Lower leg skin (tissue), 4 donors: ENCODE results near the gene ICE1. TPM values are rescaled to one million over a fixed set of nuclear protein-coding genes. Genes with fewer than 3 reads are reported as not detected.
"Not testable (repeated sequence)": the region's sequence is repeated elsewhere in the genome, so short reads cannot be mapped to it uniquely, and the experiment has no call there.

Source experiments
- DNase-seq, 2 donors: peaks; one replicate each; pipeline ENCODE4 v3.0.0-alpha.2; 2019; ENCODE audit warnings: low spot score in 2 of 2
- H3K4me3 ChIP-seq: fragments of 200-600 bp; sonication (generic); 2 replicates; pipeline ENCODE4 v1.5.1; 2017; ENCODE audit warnings: mild to moderate bottlenecking, low read depth; ENCODE audit not compliant: poor library complexity, severe bottlenecking
- POLR2A ChIP-seq, 2 donors: fragments of 450-650 bp; IDR thresholded peaks; one replicate each; pipeline ENCODE4 v1.6.1; 2016 to 2017; ENCODE audit warnings: antibody characterized with exemption in 2 of 2, mild to moderate bottlenecking in 1 of 2, moderate library complexity in 1 of 2
- WGBS, 2 donors: methylation state at CpG; one replicate each; pipeline ENCODE4 v1.1.5; 2018; 5-methylcytosine and 5-hydroxymethylcytosine counted together
- intact Hi-C: fragments of 100-400 bp; cut with DNase I; formaldehyde crosslinking; loops from one replicate; pipeline ENCODE4 v1.15.0; 2023; ENCODE audit warnings: low total_unique reads
- total RNA-seq, 4 donors: library from RNA; depleted of rRNA; stranded (reverse); fragments of >200 nt; gene quantifications; one replicate each; pipeline ENCODE4 v1.1.0, GENCODE V29; 2016
- TF ChIP-seq, protein P1 (sequence below), 3 donors: fragments of 450-650 bp; IDR thresholded peaks; one replicate each; pipeline ENCODE4 v1.5.1; 2016; ENCODE audit warnings: antibody characterized with exemption in 3 of 3, mild to moderate bottlenecking in 3 of 3, moderate library complexity in 2 of 3

The ICE1 gene
- total RNA-seq, 4 donors from 2014 or later = 15.3 to 20.2 (median 19.1) TPM

DNA sequence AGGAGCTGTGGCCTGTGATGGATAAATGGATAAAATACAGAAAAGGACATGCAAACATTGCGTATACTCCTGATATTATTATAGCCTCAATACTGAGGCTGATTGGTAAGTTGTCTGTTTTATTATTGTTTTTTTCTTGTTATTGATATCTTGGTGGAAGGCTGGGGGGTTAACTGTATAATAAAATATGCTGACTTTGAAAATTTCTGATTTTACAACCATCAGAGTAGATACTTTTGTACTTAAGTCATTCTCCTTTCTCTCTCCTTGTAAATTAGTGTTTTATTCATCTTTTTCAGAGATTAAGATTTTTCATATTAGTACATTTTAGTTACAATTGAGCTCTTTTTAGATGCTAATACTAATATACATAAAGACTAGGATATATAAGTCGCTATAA is 53.5 kb downstream of the ICE1 start:
- H3K4me3 ChIP-seq = no peak overlapping the region
- intact Hi-C loops = no loop called here
- WGBS, 2 donors = 96 to 99% methylated on average over 2 of the region's 2 CpGs
- DNase-seq = no peak
- TF ChIP-seq, protein P1, sequence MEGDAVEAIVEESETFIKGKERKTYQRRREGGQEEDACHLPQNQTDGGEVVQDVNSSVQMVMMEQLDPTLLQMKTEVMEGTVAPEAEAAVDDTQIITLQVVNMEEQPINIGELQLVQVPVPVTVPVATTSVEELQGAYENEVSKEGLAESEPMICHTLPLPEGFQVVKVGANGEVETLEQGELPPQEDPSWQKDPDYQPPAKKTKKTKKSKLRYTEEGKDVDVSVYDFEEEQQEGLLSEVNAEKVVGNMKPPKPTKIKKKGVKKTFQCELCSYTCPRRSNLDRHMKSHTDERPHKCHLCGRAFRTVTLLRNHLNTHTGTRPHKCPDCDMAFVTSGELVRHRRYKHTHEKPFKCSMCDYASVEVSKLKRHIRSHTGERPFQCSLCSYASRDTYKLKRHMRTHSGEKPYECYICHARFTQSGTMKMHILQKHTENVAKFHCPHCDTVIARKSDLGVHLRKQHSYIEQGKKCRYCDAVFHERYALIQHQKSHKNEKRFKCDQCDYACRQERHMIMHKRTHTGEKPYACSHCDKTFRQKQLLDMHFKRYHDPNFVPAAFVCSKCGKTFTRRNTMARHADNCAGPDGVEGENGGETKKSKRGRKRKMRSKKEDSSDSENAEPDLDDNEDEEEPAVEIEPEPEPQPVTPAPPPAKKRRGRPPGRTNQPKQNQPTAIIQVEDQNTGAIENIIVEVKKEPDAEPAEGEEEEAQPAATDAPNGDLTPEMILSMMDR (IDR thresholded peaks at IDR 0.05) = no peak
- TF ChIP-seq POLR2A (IDR thresholded peaks at IDR 0.05) = no peak

DNA sequence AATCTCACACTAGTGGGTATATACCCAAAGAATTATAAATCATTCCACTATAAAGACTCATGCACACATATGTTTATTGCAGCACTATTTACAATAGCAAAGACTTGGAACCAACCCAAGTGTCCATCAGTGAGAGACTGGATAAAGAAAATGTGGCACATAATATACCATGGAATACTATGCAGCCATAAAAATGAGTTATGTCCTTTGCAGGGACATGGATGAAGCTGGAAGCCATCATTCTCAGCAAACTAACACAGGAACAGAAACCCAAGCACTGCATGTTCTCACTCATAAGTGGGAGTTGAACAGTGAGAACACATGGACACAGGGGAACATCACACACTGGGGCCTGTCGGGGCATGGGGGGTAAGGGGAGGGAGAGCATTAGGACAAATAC is 57.1 kb downstream of the ICE1 start:
- H3K4me3 ChIP-seq, intact Hi-C loops, DNase-seq: not testable (repeated sequence)
- WGBS, 2 donors = 100% methylated on average over 1 of the region's 1 CpG

DNA sequence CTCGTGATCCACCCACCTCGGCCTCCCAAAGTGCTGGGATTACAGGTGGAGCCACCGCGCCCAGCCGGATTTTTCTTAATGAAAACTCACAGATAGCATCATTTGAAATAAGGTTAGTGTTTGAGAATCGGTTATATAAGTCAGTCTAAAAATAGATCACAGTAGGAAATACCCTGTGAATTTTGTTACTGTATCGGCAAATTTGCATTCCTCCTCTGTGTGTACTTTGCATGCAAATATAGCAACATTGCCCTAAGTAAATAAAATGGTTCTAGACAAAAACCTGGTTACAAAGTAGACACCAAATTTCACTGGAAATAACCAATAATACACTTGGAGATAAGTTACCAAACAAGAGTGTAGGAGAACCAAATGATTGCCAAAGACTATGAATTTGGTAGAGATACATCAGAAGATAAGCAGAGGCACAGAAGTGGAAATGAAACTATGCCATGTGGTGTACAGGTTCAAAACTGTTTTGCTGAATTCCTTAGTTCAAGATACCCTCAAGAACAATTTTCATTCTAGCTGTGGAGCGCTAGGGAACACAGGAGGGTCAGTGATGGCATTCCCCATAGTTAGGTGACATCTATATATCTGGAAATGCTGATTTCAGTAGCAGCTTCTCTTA is 58.1 kb downstream of the ICE1 start:
- TF ChIP-seq, protein P1 (IDR thresholded peaks at IDR 0.05) = no peak
- TF ChIP-seq POLR2A (IDR thresholded peaks at IDR 0.05) = no peak
- 75 to 80% methylated on average over 8 of the region's 8 CpGs for WGBS, 2 donors
- intact Hi-C loops = no loop called here
- no peak overlapping the region for H3K4me3 ChIP-seq
- no peak for DNase-seq

DNA sequence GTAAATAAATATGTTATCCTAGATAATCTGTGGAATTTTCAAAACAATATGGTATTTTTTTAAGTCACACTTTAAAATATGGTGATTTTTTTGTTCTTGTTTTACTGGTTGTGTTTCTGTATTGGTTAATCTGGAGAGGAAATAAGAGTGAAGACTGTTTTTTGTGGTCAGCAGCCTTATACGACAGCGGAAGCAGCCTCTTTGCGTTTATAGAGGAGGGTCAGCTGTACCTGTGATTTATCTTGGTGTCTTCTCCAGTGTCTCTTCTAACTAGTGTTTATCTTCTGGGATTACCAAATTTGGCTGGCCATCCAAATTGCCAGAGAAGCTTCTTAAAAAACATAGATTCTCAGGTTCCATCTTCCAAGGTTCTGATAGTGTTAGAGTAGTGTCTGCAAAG is 58.7 kb downstream of the ICE1 start:
- 81 to 82% methylated on average over 3 of the region's 3 CpGs for WGBS, 2 donors
- DNase-seq = no peak
- TF ChIP-seq, protein P1 (IDR thresholded peaks at IDR 0.05) = no peak
- TF ChIP-seq POLR2A (IDR thresholded peaks at IDR 0.05) = no peak
- H3K4me3 ChIP-seq = no peak overlapping the region
- intact Hi-C loops = no loop called here

DNA sequence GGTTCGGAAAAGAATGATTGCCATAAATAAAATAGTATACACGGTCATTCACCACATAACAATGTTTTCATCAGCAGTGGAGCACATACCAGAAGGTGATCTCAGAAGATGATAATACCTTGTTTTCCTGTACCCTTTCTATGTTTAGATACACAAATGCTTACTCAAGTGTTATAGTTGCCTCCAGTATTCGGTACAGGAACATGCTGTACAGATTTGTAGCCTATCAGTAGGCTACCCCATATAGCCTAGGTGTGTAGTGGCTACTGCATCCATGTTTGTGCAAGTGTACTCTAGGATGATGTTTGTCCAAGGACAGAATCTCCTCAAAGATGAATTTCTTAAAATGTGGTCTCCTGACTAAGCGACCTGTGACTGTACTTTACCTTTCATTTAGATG is 59.2 kb downstream of the ICE1 start:
- WGBS, 2 donors = 87 to 92% methylated on average over 4 of the region's 4 CpGs
- TF ChIP-seq POLR2A (IDR thresholded peaks at IDR 0.05) = no peak
- TF ChIP-seq, protein P1 (IDR thresholded peaks at IDR 0.05) = no peak
- DNase-seq = no peak

DNA sequence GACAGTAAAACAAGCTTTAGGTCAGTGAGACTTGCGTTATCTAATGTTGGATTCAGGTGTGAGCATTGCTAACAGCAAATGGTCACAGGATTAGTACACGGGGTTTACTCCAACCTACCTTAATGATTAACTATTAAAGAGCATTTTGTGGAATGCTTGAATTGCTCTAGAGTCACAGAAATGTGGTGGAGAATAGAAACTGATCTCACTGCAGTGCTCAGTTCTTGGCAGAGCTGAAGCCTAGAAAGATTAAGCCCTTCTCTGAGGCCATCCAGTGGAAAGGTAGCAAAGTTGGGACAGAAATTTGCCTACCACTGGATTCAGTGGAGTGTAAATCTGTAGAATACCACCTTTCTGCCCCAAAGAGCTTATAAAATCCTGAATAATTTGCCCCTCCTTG is 60.9 kb downstream of the ICE1 start:
- intact Hi-C loops = no loop called here
- no peak for TF ChIP-seq POLR2A (IDR thresholded peaks at IDR 0.05)
- TF ChIP-seq, protein P1 (IDR thresholded peaks at IDR 0.05) = no peak
- WGBS, 2 donors = 92% methylated on average over 2 of the region's 2 CpGs
- no peak for DNase-seq
- no peak overlapping the region for H3K4me3 ChIP-seq

More for the DNA sequence above, 59.2 kb downstream of the ICE1 start:
- intact Hi-C loops = no loop called here
- no peak overlapping the region for H3K4me3 ChIP-seq
